Upper lobe of left lung (tissue), 4 donors: Measurements from ENCODE around the gene EBP.

Experiments used
- CTCF ChIP-seq, 6 experiments: fragments of 450-650 bp in 4 of 6; fragments of 200-600 bp in 2 of 6; sonication (generic) in 2 of 6; IDR thresholded peaks; one replicate each; pipeline ENCODE4 v1.5.1; 2016 to 2019; ENCODE audit warnings: antibody characterized with exemption in 6 of 6
- POLR2A ChIP-seq, 4 donors: fragments of 450-650 bp; IDR thresholded peaks; one replicate each; pipeline ENCODE4 v1.5.1; 2016 to 2017; ENCODE audit warnings: antibody characterized with exemption in 4 of 4, mild to moderate bottlenecking in 2 of 4
- POLR2AphosphoS5 ChIP-seq, 2 donors: sonication (generic); formaldehyde crosslinking; IDR thresholded peaks; one replicate each; pipeline ENCODE4 v1.5.1; 2017; ENCODE audit warnings: antibody characterized with exemption in 2 of 2

GRCh38 chrX:48512371-48512935 is 9.2 kb upstream of the EBP start:
- no peak for TF ChIP-seq POLR2A (IDR thresholded peaks at IDR 0.05)
- no peak for TF ChIP-seq CTCF (IDR thresholded peaks at IDR 0.05)
- TF ChIP-seq POLR2AphosphoS5 (IDR thresholded peaks at IDR 0.05): no peak
